ENCODE results near the gene USH2A.
"Not testable (repeated sequence)": the region's sequence is repeated elsewhere in the genome, so short reads cannot be mapped to it uniquely, and the experiment has no call there.

USH2A gene

GRCh38 chr1:216390956-216391355 lies 32.3 kb downstream of the USH2A start:
- DNase-seq, result no peak

- no peak for DNase-seq
Observed at GRCh38 chr1:216389774-216390173, 33.5 kb downstream of the USH2A start.

GRCh38 chr1:216388558-216388957 lies 34.7 kb downstream of the USH2A start:
- DNase-seq, result no peak

- no peak for DNase-seq
Observed at GRCh38 chr1:216387782-216388181, 35.5 kb downstream of the USH2A start.

GRCh38 chr1:216379441-216379840 lies 43.8 kb downstream of the USH2A start:
- DNase-seq, result no peak

GRCh38 chr1:216368249-216368648 lies 55.0 kb downstream of the USH2A start:
- no peak for DNase-seq

GRCh38 chr1:216366979-216367378 lies 56.3 kb downstream of the USH2A start:
- no peak for DNase-seq

GRCh38 chr1:216356945-216357344 lies 66.3 kb downstream of the USH2A start:
- DNase-seq, result no peak

- DNase-seq, result no peak
Observed at GRCh38 chr1:216350186-216350585, 73.1 kb downstream of the USH2A start.

- DNase-seq, result no peak
Observed at GRCh38 chr1:216346526-216346925, 76.7 kb downstream of the USH2A start.

- DNase-seq, result not testable (repeated sequence)
Observed at GRCh38 chr1:216340542-216340941, 82.7 kb downstream of the USH2A start.

GRCh38 chr1:216332462-216332861 lies 90.8 kb downstream of the USH2A start:
- no peak for DNase-seq

- no peak for DNase-seq
Observed at GRCh38 chr1:216332003-216332402, 91.2 kb downstream of the USH2A start.

- no peak for DNase-seq
Observed at GRCh38 chr1:216331211-216331610, 92.0 kb downstream of the USH2A start.

GRCh38 chr1:216330262-216330661 lies 93.0 kb downstream of the USH2A start:
- DNase-seq, result no peak

- DNase-seq, result no peak
Observed at GRCh38 chr1:216325946-216326345, 97.3 kb downstream of the USH2A start.

- DNase-seq, result no peak
Observed at GRCh38 chr1:216325336-216325735, 97.9 kb downstream of the USH2A start.

- DNase-seq, result no peak
Observed at GRCh38 chr1:216323344-216323743, 99.9 kb downstream of the USH2A start.

- no peak for DNase-seq
Observed at GRCh38 chr1:216314379-216315095, 108.7 kb downstream of the USH2A start.

- no peak for DNase-seq
Observed at GRCh38 chr1:216310776-216311175, 112.5 kb downstream of the USH2A start.

- no peak for DNase-seq
Observed at GRCh38 chr1:216306830-216307229, 116.4 kb downstream of the USH2A start.

GRCh38 chr1:216303690-216304089 lies 119.6 kb downstream of the USH2A start:
- DNase-seq, result no peak

- DNase-seq, result no peak
Observed at GRCh38 chr1:216293683-216294082, 129.6 kb downstream of the USH2A start.

- no peak for DNase-seq
Observed at GRCh38 chr1:216290074-216290473, 133.2 kb downstream of the USH2A start.

- no peak for DNase-seq
Observed at GRCh38 chr1:216285052-216285451, 138.2 kb downstream of the USH2A start.

Measured in effector CD4-positive, alpha-beta T cell (primary cell).